HG03108 (cell line): Measurements from ENCODE around the gene AGK.
"Not testable (repeated sequence)": the region's sequence is repeated elsewhere in the genome, so short reads cannot be mapped to it uniquely, and the experiment has no call there.

Experiments used
- ATAC-seq: cut with Tn5 transposase; IDR thresholded peaks from one replicate; pipeline ENCODE4 v1.9.1; 2021; ENCODE audit warnings: moderate library complexity; ENCODE audit not compliant: unreplicated experiment

AGK gene

GRCh38 chr7:141641876-141642275 lies 90.7 kb downstream of the AGK start:
- no peak for ATAC-seq

- ATAC-seq: no peak
Observed at GRCh38 chr7:141645188-141645587, 94.0 kb downstream of the AGK start.

GRCh38 chr7:141646826-141647480 lies 95.7 kb downstream of the AGK start:
- ATAC-seq: no peak

GRCh38 chr7:141647701-141648100 lies 96.5 kb downstream of the AGK start:
- ATAC-seq: not testable (repeated sequence)

GRCh38 chr7:141648276-141649114 lies 97.3 kb downstream of the AGK start:
- ATAC-seq: no peak

- ATAC-seq: peak; percentile 54
Observed at GRCh38 chr7:141649137-141649864, 98.1 kb downstream of the AGK start.

GRCh38 chr7:141649865-141650634 lies 98.8 kb downstream of the AGK start:
- peak; percentile 62 for ATAC-seq

- no peak for ATAC-seq
Observed at GRCh38 chr7:141651417-141651816, 100.2 kb downstream of the AGK start.

- no peak for ATAC-seq
Observed at GRCh38 chr7:141652691-141653090, 101.5 kb downstream of the AGK start.

GRCh38 chr7:141654551-141654950 lies 103.3 kb downstream of the AGK start:
- ATAC-seq: peak; percentile 68

GRCh38 chr7:141659501-141659900 lies 108.3 kb downstream of the AGK start:
- ATAC-seq: no peak

- ATAC-seq: no peak
Observed at GRCh38 chr7:141660259-141660658, 109.0 kb downstream of the AGK start.

GRCh38 chr7:141663081-141663849 lies 112.1 kb downstream of the AGK start:
- ATAC-seq: no peak

GRCh38 chr7:141664450-141664849 lies 113.2 kb downstream of the AGK start:
- ATAC-seq: no peak

GRCh38 chr7:141665208-141666035 lies 114.2 kb downstream of the AGK start:
- ATAC-seq: no peak

- no peak for ATAC-seq
Observed at GRCh38 chr7:141666071-141666470, 114.9 kb downstream of the AGK start.

GRCh38 chr7:141668853-141669252 lies 117.6 kb downstream of the AGK start:
- no peak for ATAC-seq

GRCh38 chr7:141671705-141672496 lies 120.7 kb downstream of the AGK start:
- ATAC-seq: no peak

GRCh38 chr7:141673346-141673745 lies 122.1 kb downstream of the AGK start:
- no peak for ATAC-seq
